Ovary (tissue), 3 donors: ENCODE data around the gene NR2F2.

Source experiments
- EP300 ChIP-seq: sonication (generic); formaldehyde crosslinking; IDR thresholded peaks from one replicate; pipeline ENCODE4 v1.6.1; 2017; ENCODE audit warnings: antibody characterized with exemption
- POLR2A ChIP-seq: fragments of 450-650 bp; IDR thresholded peaks from one replicate; pipeline ENCODE4 v1.6.1; 2017; ENCODE audit warnings: antibody characterized with exemption, mild to moderate bottlenecking, moderate library complexity
- TF ChIP-seq, protein P1 (sequence below), 3 donors: fragments of 450-650 bp in 2 of 3; fragments of 200-600 bp in 1 of 3; IDR thresholded peaks; one replicate each; pipeline versions ENCODE4 v1.5.1 to v1.8.0; 2016 to 2022; ENCODE audit warnings: antibody characterized with exemption in 3 of 3, mild to moderate bottlenecking in 1 of 3
- donor health status: DM: no; HTN: no; CAD: no.

DNA sequence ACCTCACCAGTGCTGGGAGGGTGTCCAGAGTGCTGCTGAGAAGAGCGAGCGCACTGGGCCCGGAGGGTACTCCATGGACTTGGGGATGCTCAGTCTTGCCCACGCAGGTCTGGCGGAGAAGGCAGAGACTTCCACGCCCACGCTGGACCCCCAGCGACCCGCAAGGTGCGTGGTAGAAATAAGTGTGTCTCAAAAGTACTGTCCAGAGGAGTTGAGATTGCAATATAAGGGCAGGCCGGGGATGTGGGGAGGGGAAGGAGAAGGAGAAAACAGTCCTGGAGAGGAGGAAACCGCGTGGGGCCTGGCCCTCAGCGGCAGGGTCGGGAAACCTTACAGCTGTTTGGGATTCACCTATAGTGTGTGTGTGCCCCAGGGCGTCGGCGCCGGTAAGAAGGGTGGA, 38.9 kb downstream of the NR2F2 start:
- TF ChIP-seq EP300 (no peak), POLR2A (no peak)
- TF ChIP-seq, protein P1, sequence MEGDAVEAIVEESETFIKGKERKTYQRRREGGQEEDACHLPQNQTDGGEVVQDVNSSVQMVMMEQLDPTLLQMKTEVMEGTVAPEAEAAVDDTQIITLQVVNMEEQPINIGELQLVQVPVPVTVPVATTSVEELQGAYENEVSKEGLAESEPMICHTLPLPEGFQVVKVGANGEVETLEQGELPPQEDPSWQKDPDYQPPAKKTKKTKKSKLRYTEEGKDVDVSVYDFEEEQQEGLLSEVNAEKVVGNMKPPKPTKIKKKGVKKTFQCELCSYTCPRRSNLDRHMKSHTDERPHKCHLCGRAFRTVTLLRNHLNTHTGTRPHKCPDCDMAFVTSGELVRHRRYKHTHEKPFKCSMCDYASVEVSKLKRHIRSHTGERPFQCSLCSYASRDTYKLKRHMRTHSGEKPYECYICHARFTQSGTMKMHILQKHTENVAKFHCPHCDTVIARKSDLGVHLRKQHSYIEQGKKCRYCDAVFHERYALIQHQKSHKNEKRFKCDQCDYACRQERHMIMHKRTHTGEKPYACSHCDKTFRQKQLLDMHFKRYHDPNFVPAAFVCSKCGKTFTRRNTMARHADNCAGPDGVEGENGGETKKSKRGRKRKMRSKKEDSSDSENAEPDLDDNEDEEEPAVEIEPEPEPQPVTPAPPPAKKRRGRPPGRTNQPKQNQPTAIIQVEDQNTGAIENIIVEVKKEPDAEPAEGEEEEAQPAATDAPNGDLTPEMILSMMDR (IDR thresholded peaks at IDR 0.05) = no peak
